B cell (primary cell): Measurements from ENCODE around the gene KCNJ6. TPM values are rescaled to one million over a fixed set of nuclear protein-coding genes. Genes with fewer than 3 reads are reported as not detected.

ENCODE experiments used
- ATAC-seq: fragments of 200-7000 bp; cut with Tn5 transposase; one replicate; pipeline ENCODE4 v1.10.0; 2021; ENCODE audit warnings: low read depth, mild to moderate bottlenecking, moderate number of reproducible peaks, moderate library complexity
- CTCF ChIA-PET: fragments of 350-600 bp; sonication (Branson Sonifier 250); formaldehyde crosslinking; loops from one replicate; lab custom pipeline; 2021; ENCODE audit warnings: antibody characterized with exemption, inconsistent platforms; lab: Charles Lee
- POLR2A ChIA-PET: fragments of 350-600 bp; sonication (Branson Sonifier 250); formaldehyde crosslinking; loops from one replicate; lab custom pipeline; 2021; ENCODE audit warnings: antibody characterized with exemption; lab: Charles Lee
- DNase-seq: peaks from one replicate; pipeline ENCODE4 v3.0.0; 2013
- H2AFZ ChIP-seq: 2 replicates; pipeline ENCODE4 v1.6.1; 2012; ENCODE audit warnings: mild to moderate bottlenecking, low read depth, low read length; ENCODE audit not compliant: insufficient read depth, poor library complexity, severe bottlenecking
- H3K27ac ChIP-seq, 2 donors: 1 replicate in 1 of 2; 2 replicates in 1 of 2; pipeline ENCODE4 v1.5.1; 2012 to 2013; ENCODE audit warnings: low read length in 2 of 2, mild to moderate bottlenecking in 2 of 2, moderate library complexity in 1 of 2
- H3K27me3 ChIP-seq, 4 experiments: fragments of 200-600 bp in 1 of 4; sonication (generic) in 1 of 4; replicated peaks in 1 of 4; 1 replicate in 2 of 4; 2 replicates in 2 of 4; pipeline versions ENCODE4 v1.6.1 to v1.7.0; 2013 to 2016; ENCODE audit warnings: low read length in 3 of 4, mild to moderate bottlenecking in 2 of 4, mixed read lengths in 1 of 4, moderate library complexity in 1 of 4; ENCODE audit not compliant: insufficient read depth in 4 of 4, control insufficient read depth in 3 of 4; ENCODE audit errors: control extremely low read depth in 1 of 4
- H3K36me3 ChIP-seq, 2 experiments: replicated peaks in 1 of 2; 1 replicate in 1 of 2; 2 replicates in 1 of 2; pipeline versions ENCODE4 v1.6.1 to v1.7.1; 2013; ENCODE audit warnings: low read length in 1 of 2; ENCODE audit not compliant: insufficient read depth in 2 of 2, control insufficient read depth in 1 of 2; ENCODE audit errors: control extremely low read depth in 1 of 2, extremely low read depth in 1 of 2
- H3K4me1 ChIP-seq, 2 donors: fragments of 200-600 bp in 1 of 2; sonication (generic) in 1 of 2; 1 replicate in 1 of 2; 2 replicates in 1 of 2; pipeline versions ENCODE4 v1.5.1 to v1.6.1; 2013 to 2017; ENCODE audit warnings: low read length in 2 of 2; ENCODE audit not compliant: control insufficient read depth in 2 of 2, insufficient read depth in 2 of 2
- H3K4me2 ChIP-seq: replicated peaks from 2 replicates; pipeline ENCODE3; 2012; ENCODE audit warnings: mild to moderate bottlenecking, low read depth, low read length; ENCODE audit not compliant: poor library complexity, severe bottlenecking
- H3K4me3 ChIP-seq, 5 experiments: fragments of 200-600 bp in 1 of 5; sonication (generic) in 1 of 5; 1 replicate in 3 of 5; 2 replicates in 2 of 5; pipeline versions ENCODE4 v1.5.1 to v1.7.0; 2011 to 2016; ENCODE audit warnings: low read length in 4 of 5, mild to moderate bottlenecking in 4 of 5, low read depth in 2 of 5, control low read depth in 1 of 5, moderate library complexity in 1 of 5; ENCODE audit not compliant: insufficient read depth in 1 of 5; ENCODE audit errors: control extremely low read depth in 1 of 5, extremely low read depth in 1 of 5
- H3K79me2 ChIP-seq: fragments of 200-600 bp; sonication (generic); one replicate; pipeline ENCODE4 v1.6.0; 2016; ENCODE audit warnings: low read length; ENCODE audit not compliant: control insufficient read depth, insufficient read depth
- H3K9ac ChIP-seq: fragments of 200-600 bp; sonication (generic); 2 replicates; pipeline ENCODE4 v1.6.1; 2017; ENCODE audit warnings: mild to moderate bottlenecking, low read length, moderate library complexity
- H3K9me3 ChIP-seq, 3 donors: one replicate each; pipeline versions ENCODE4 v1.6.1 to v1.7.1; 2013; ENCODE audit warnings: low read length in 2 of 3; ENCODE audit not compliant: control insufficient read depth in 2 of 3, insufficient read depth in 1 of 3; ENCODE audit errors: control extremely low read depth in 1 of 3
- H4K20me1 ChIP-seq: 2 replicates; pipeline ENCODE4 v1.6.0; 2012; ENCODE audit warnings: mild to moderate bottlenecking, low read length; ENCODE audit not compliant: insufficient read depth, control insufficient read depth, poor library complexity, severe bottlenecking
- H3K27ac Mint-ChIP-seq: one replicate; pipeline ENCODE4 v1.8.0; 2021; ENCODE audit warnings: mixed read lengths
- H3K27me3 Mint-ChIP-seq: one replicate; pipeline ENCODE4 v1.8.0; 2021; ENCODE audit warnings: mixed read lengths
- H3K4me1 Mint-ChIP-seq: one replicate; pipeline ENCODE4 v1.8.0; 2021; ENCODE audit warnings: mixed read lengths
- H3K4me3 Mint-ChIP-seq: one replicate; pipeline ENCODE4 v1.8.0; 2021; ENCODE audit warnings: mixed read lengths
- H3K9me3 Mint-ChIP-seq: one replicate; pipeline ENCODE4 v1.8.0; 2022; ENCODE audit warnings: mixed read lengths; ENCODE audit not compliant: insufficient read depth
- CTCF ChIP-seq: fragments of 200-600 bp; IDR thresholded peaks from one replicate; pipeline ENCODE4 v1.8.0; 2022; ENCODE audit warnings: antibody characterized with exemption, mild to moderate bottlenecking
- EZH2 ChIP-seq: IDR thresholded peaks from 2 replicates; pipeline ENCODE4 v1.6.1; 2012; ENCODE audit warnings: borderline replicate concordance, low read depth, mild to moderate bottlenecking, moderate library complexity, low read length; ENCODE audit not compliant: insufficient read depth, poor library complexity, severe bottlenecking
- WGBS: methylation state at CpG from one replicate; pipeline ENCODE4 v1.1.5; 2013; ENCODE audit warnings: missing lambda C conversion rate; ENCODE audit not compliant: insufficient coverage; 5-methylcytosine and 5-hydroxymethylcytosine counted together
- intact Hi-C: fragments of 100-400 bp; cut with micrococcal nuclease; formaldehyde crosslinking; loops from one replicate; pipeline ENCODE4 v1.10.0; 2022
- polyA plus RNA-seq: library from polyadenylated mRNA; depleted of rRNA; stranded (reverse); fragments of >200 nt; gene quantifications from 2 replicates; pipeline ENCODE4 v1.2.3, GENCODE V29; 2012
- total RNA-seq, 2 donors: library from RNA; stranded (reverse); fragments of 120-200 nt in 1 of 2; gene quantifications; 1 replicate in 1 of 2; 2 replicates in 1 of 2; pipeline versions ENCODE4 v1.2.3 to v1.2.4, GENCODE V29; 2013 to 2022

Gene KCNJ6
- total and polyA plus RNA-seq, 2 donors (not counting 1 experiment from before 2014, with no cell fraction given): not detected

GRCh38 chr21:37876561-37876960, 39.7 kb downstream of the KCNJ6 start:
- Histone ChIP-seq H3K27me3 (no peaks in the 10 kb centered on the region), H3K36me3 (no peaks in the 10 kb centered on the region), H3K27ac (no peak overlapping the region), H3K4me2 (no peak overlapping the region), H3K9me3 (no peaks in the 10 kb centered on the region), H4K20me1 (no peaks in the 10 kb centered on the region), H3K79me2 (no peaks in the 10 kb centered on the region), H3K9ac (no peak overlapping the region), H3K4me3 (no peak overlapping the region), H3K4me1 (no peaks in the 10 kb centered on the region), H2AFZ (no peak overlapping the region)
- no peak overlapping the region for H3K4me3 Mint-ChIP-seq
- no peak for DNase-seq
- no peak for ATAC-seq
- TF ChIP-seq CTCF (no peak), EZH2 (no peak)
- H3K27ac Mint-ChIP-seq: no peak overlapping the region
- ChIA-PET POLR2A (no interaction called here), CTCF (no interaction called here)
- H3K4me1 Mint-ChIP-seq: no peaks in the 10 kb centered on the region
- 60% methylated on average over 1 of the region's 1 CpG for WGBS
- H3K27me3 Mint-ChIP-seq: no peaks in the 10 kb centered on the region
- intact Hi-C loops: no loop called here
- H3K9me3 Mint-ChIP-seq: no peaks in the 10 kb centered on the region

GRCh38 chr21:37874904-37875780, 41.1 kb downstream of the KCNJ6 start:
- Histone ChIP-seq H3K27ac (no peak overlapping the region), H3K4me2 (no peak overlapping the region), H3K4me1 (no peaks in the 10 kb centered on the region), H2AFZ (no peak overlapping the region), H3K4me3 (no peak overlapping the region), H4K20me1 (no peaks in the 10 kb centered on the region), H3K9me3 (no peaks in the 10 kb centered on the region), H3K36me3 (no peaks in the 10 kb centered on the region), H3K79me2 (no peaks in the 10 kb centered on the region), H3K27me3 (no peaks in the 10 kb centered on the region), H3K9ac (no peak overlapping the region)
- no peak overlapping the region for H3K27ac Mint-ChIP-seq
- intact Hi-C loops: no loop called here
- H3K27me3 Mint-ChIP-seq: no peaks in the 10 kb centered on the region
- ATAC-seq (no peak), DNase-seq (no peak)
- WGBS: 71% methylated on average over 4 of the region's 10 CpGs
- TF ChIP-seq CTCF: no peak
- H3K9me3 Mint-ChIP-seq: no peaks in the 10 kb centered on the region
- ChIA-PET POLR2A (no interaction called here), CTCF (no interaction called here)
- no peaks in the 10 kb centered on the region for H3K4me1 Mint-ChIP-seq
- no peak overlapping the region for H3K4me3 Mint-ChIP-seq
